Breast epithelium (tissue), 3 donors: ENCODE results near the gene TRERF1.

Source experiments
- POLR2A ChIP-seq: fragments of 450-650 bp; IDR thresholded peaks from one replicate; pipeline ENCODE4 v1.6.1; 2016; ENCODE audit warnings: antibody characterized with exemption, mild to moderate bottlenecking, moderate library complexity
- POLR2AphosphoS5 ChIP-seq, 3 donors: sonication (generic); formaldehyde crosslinking; IDR thresholded peaks; one replicate each; pipeline ENCODE4 v1.6.1; 2017; ENCODE audit warnings: antibody characterized with exemption in 3 of 3
- TF ChIP-seq, protein P1 (sequence below), 3 donors: fragments of 450-650 bp; IDR thresholded peaks; one replicate each; pipeline ENCODE4 v1.5.1; 2016 to 2017; ENCODE audit warnings: antibody characterized with exemption in 3 of 3, mild to moderate bottlenecking in 3 of 3, moderate library complexity in 3 of 3

- TF ChIP-seq, protein P1, sequence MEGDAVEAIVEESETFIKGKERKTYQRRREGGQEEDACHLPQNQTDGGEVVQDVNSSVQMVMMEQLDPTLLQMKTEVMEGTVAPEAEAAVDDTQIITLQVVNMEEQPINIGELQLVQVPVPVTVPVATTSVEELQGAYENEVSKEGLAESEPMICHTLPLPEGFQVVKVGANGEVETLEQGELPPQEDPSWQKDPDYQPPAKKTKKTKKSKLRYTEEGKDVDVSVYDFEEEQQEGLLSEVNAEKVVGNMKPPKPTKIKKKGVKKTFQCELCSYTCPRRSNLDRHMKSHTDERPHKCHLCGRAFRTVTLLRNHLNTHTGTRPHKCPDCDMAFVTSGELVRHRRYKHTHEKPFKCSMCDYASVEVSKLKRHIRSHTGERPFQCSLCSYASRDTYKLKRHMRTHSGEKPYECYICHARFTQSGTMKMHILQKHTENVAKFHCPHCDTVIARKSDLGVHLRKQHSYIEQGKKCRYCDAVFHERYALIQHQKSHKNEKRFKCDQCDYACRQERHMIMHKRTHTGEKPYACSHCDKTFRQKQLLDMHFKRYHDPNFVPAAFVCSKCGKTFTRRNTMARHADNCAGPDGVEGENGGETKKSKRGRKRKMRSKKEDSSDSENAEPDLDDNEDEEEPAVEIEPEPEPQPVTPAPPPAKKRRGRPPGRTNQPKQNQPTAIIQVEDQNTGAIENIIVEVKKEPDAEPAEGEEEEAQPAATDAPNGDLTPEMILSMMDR (IDR thresholded peaks at IDR 0.05), result no peak
- no peak for TF ChIP-seq POLR2AphosphoS5 (IDR thresholded peaks at IDR 0.05)
- no peak for TF ChIP-seq POLR2A
These were observed 215.7 kb downstream of the TRERF1 start for GRCh38 chr6:42236030-42236429.
